Thoracic aorta (tissue), 2 donors: ENCODE results near the gene GM2A. TPM values are rescaled to one million over a fixed set of nuclear protein-coding genes. Genes with fewer than 3 reads are reported as not detected.
"Not testable (repeated sequence)": the region's sequence is repeated elsewhere in the genome, so short reads cannot be mapped to it uniquely, and the experiment has no call there.

Experiments
- ATAC-seq: fragments of 150-250 bp; one replicate; pipeline ENCODE4 v1.8.0; 2017; ENCODE audit warnings: low read depth; ENCODE audit not compliant: insufficient number of reproducible peaks, low FRiP score
- DNase-seq: peaks from one replicate; pipeline ENCODE4 v3.0.0-alpha.2; 2020; ENCODE audit warnings: low spot score
- H3K27ac ChIP-seq, 2 donors: fragments of 200-600 bp; sonication (generic); 1 replicate in 1 of 2; 2 replicates in 1 of 2; pipeline ENCODE4 v1.5.1; 2016; ENCODE audit warnings: mild to moderate bottlenecking in 2 of 2, moderate library complexity in 2 of 2
- H3K27me3 ChIP-seq: fragments of 200-600 bp; sonication (generic); replicated peaks from 2 replicates; pipeline ENCODE4 v1.6.0; 2016; ENCODE audit warnings: mild to moderate bottlenecking; ENCODE audit not compliant: insufficient read depth
- H3K36me3 ChIP-seq: fragments of 200-600 bp; sonication (generic); one replicate; pipeline ENCODE4 v1.5.1; 2016
- H3K4me1 ChIP-seq, 2 donors: fragments of 200-600 bp; sonication (generic); 1 replicate in 1 of 2; 2 replicates in 1 of 2; pipeline versions ENCODE4 v1.5.1 to v1.6.0; 2016; ENCODE audit warnings: low read depth in 2 of 2, mild to moderate bottlenecking in 1 of 2; ENCODE audit not compliant: control insufficient read depth in 1 of 2
- H3K4me3 ChIP-seq: fragments of 200-600 bp; sonication (generic); 2 replicates; pipeline ENCODE4 v1.5.1; 2016; ENCODE audit warnings: mild to moderate bottlenecking
- H3K9me3 ChIP-seq: fragments of 200-600 bp; sonication (generic); 2 replicates; pipeline ENCODE4 v1.5.1; 2016
- total RNA-seq, 2 donors: library from RNA; depleted of rRNA; stranded (reverse); fragments of >200 nt; gene quantifications; one replicate each; pipeline versions ENCODE4 v1.1.0 to v1.2.3, GENCODE V29; 2016
- TF ChIP-seq, protein P1 (sequence below): fragments of 200-600 bp; sonication (generic); IDR thresholded peaks from one replicate; pipeline ENCODE4 v1.5.1; 2019; ENCODE audit warnings: antibody characterized with exemption

Gene GM2A
- total RNA-seq, 2 donors from 2014 or later, result 26.1 to 32.1 TPM

DNA sequence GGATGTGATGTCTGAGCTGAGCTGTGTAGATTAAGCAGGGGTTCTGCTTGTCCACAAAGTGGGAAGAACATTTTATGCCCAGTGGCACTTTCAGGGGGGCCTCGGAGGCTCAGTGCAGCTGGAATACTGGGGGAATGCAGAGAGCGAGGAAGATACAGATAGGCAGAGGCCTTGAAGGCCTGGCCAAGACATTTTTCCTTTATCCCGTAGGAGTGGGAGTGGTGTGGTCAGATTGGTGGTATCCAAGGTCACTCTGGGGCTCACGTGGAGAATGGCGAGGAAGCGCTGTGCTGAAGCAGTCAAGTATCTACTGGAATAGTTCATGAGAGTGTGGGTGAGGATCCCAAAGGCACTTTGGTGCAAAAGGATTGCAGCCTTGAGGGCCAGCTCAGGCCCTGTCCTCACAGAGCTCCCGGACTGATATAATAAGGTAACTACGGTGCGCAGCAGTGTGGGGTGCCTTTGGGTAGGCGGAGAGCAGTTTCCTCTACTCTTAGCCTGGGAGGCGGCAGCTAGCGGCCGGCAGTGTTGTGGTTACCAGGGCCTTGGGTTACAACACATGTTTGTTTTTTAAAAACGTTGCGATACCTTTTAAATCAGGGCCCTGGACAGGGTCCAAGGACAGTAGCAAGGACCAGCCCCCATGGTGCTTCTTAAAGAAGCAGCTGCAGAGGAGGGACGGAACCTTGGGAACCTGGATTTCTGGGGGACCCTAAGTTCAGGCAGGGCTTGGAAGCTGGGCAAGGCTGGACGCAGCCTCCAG is 18.3 kb upstream of the GM2A start:
- Histone ChIP-seq H3K27ac (no peak overlapping the region), H3K36me3 (no peaks in the 10 kb centered on the region), H3K4me1 (peaks cover 0 to 20% of the 10 kb centered on the region in 2 donors), H3K27me3 (no peaks in the 10 kb centered on the region), H3K9me3 (no peaks in the 10 kb centered on the region), H3K4me3 (no peak overlapping the region)
- DNase-seq (no peak), ATAC-seq (no peak)
- TF ChIP-seq, protein P1, sequence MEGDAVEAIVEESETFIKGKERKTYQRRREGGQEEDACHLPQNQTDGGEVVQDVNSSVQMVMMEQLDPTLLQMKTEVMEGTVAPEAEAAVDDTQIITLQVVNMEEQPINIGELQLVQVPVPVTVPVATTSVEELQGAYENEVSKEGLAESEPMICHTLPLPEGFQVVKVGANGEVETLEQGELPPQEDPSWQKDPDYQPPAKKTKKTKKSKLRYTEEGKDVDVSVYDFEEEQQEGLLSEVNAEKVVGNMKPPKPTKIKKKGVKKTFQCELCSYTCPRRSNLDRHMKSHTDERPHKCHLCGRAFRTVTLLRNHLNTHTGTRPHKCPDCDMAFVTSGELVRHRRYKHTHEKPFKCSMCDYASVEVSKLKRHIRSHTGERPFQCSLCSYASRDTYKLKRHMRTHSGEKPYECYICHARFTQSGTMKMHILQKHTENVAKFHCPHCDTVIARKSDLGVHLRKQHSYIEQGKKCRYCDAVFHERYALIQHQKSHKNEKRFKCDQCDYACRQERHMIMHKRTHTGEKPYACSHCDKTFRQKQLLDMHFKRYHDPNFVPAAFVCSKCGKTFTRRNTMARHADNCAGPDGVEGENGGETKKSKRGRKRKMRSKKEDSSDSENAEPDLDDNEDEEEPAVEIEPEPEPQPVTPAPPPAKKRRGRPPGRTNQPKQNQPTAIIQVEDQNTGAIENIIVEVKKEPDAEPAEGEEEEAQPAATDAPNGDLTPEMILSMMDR, result no peak

DNA sequence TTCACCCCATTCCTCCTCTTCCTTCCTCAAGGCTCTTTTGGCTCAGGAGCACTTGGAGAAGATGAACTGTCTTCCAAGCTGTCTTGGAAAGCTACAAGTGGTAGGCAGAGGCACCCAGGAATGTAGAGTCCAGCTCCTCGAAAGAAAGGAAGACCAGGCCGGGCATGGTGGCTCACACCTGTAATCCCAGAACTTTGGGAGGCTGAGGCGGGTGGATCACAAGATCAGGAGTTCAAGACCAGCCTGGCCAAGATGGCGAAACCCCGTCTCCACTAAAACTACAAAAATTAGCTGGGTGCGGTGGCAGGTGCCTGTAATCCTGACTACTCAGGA is 17.8 kb upstream of the GM2A start:
- H3K27me3 ChIP-seq, H3K27ac ChIP-seq, DNase-seq, H3K9me3 ChIP-seq, H3K4me3 ChIP-seq, ATAC-seq, H3K36me3 ChIP-seq: not testable (repeated sequence)
- peaks cover 0 to 20% of the 10 kb centered on the region in 2 donors for H3K4me1 ChIP-seq

DNA sequence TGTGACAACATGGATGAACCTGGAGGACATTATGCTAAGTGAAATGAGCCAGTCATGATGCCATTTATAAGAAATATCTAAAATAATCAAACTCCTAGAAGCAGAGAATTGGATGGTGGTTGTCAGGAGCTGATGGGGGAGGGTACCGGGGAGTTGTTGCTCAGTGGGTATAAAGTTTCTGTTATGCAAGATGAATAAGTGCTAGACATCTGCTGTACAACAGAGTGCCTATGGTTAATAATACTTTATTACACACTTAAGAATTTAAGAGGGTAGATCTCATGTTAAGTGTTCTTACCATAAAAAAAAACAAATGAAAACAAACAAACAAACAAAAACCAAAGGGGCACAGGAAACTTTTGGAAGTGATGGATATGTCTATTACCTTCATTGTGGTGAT is 16.1 kb upstream of the GM2A start:
- no peak overlapping the region for H3K27ac ChIP-seq
- TF ChIP-seq, protein P1, result no peak
- H3K27me3 ChIP-seq, result no peaks in the 10 kb centered on the region
- H3K9me3 ChIP-seq, result no peaks in the 10 kb centered on the region
- no peaks in the 10 kb centered on the region for H3K36me3 ChIP-seq
- ATAC-seq (no peak), DNase-seq (no peak)
- peaks cover 0 to 20% of the 10 kb centered on the region in 2 donors for H3K4me1 ChIP-seq
- H3K4me3 ChIP-seq, result no peak overlapping the region

DNA sequence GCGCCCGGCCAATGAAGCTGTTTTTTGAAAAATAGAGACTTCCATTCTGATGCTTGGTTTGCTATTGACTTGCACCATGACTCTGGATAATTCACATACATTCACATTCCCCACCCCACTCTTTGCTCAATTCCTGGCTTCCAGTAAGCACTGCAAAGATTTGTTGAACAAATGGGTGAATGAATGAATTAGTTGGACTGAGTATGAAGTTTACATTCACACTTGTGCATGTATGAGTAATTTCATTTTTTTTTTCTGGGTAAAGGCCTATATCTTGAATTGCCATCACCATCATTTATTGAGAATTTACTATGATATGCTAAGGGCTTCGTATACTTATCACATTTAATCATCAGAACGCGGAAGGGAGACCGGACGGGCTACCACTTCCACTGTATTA is 15.3 kb upstream of the GM2A start:
- H3K27ac ChIP-seq, result peak overlapping the region; percentile 72 to 78
- H3K9me3 ChIP-seq, result no peaks in the 10 kb centered on the region
- no peaks in the 10 kb centered on the region for H3K36me3 ChIP-seq
- DNase-seq (no peak), ATAC-seq (no peak)
- peaks cover 0 to 20% of the 10 kb centered on the region in 2 donors for H3K4me1 ChIP-seq
- TF ChIP-seq, protein P1, result no peak
- peak overlapping the region; percentile 65 for H3K4me3 ChIP-seq
- no peaks in the 10 kb centered on the region for H3K27me3 ChIP-seq

DNA sequence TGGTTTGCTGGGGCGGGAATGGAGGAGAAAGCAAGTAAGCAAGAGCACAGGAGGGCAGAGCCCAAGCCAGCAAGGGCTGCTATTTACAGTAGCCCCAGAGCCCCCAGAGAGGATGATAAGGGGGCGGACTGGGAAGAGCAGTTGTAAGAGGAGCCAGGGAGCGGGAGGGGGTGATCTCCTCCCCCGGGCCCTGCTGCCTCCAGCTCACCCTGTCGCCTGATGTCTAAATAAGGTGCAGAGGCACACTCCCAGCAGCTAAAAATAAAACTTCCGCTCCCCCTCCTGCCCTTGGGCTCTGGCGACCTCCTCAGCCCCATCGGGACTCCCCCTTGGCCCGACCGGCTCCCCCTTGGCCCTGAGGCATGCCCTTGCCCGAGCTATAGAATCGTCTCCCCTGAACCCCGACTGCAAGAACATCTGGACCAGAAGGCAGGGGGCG is 14.7 kb upstream of the GM2A start:
- Histone ChIP-seq H3K4me3 (peak overlapping the region; percentile 65), H3K4me1 (peaks cover 0 to 20% of the 10 kb centered on the region in 2 donors), H3K36me3 (no peaks in the 10 kb centered on the region), H3K9me3 (no peaks in the 10 kb centered on the region), H3K27ac (peak overlapping the region; percentile 73 to 78), H3K27me3 (no peaks in the 10 kb centered on the region)
- DNase-seq (no peak), ATAC-seq (no peak)
- TF ChIP-seq, protein P1, result no peak
